Glutamatergic neuron (in vitro differentiated cells): ENCODE results near the gene SLC10A7. TPM values are rescaled to one million over a fixed set of nuclear protein-coding genes. Genes with fewer than 3 reads are reported as not detected.

ENCODE experiments used
- DNase-seq: peaks from one replicate; pipeline ENCODE4 v3.0.0; 2022
- H3K27ac Mint-ChIP-seq: one replicate; pipeline ENCODE4 v1.8.0; 2020; ENCODE audit warnings: mild to moderate bottlenecking, mixed read lengths, inconsistent platforms; ENCODE audit not compliant: unreplicated experiment
- H3K27me3 Mint-ChIP-seq: one replicate; pipeline ENCODE4 v1.8.0; 2020; ENCODE audit warnings: mild to moderate bottlenecking, moderate library complexity, mixed read lengths, inconsistent platforms; ENCODE audit not compliant: unreplicated experiment
- H3K36me3 Mint-ChIP-seq: one replicate; pipeline ENCODE4 v1.8.0; 2020; ENCODE audit warnings: mild to moderate bottlenecking, mixed read lengths, inconsistent platforms; ENCODE audit not compliant: unreplicated experiment
- H3K4me1 Mint-ChIP-seq: one replicate; pipeline ENCODE4 v1.8.0; 2020; ENCODE audit warnings: mild to moderate bottlenecking, low read depth, mixed read lengths, inconsistent platforms; ENCODE audit not compliant: unreplicated experiment
- H3K4me3 Mint-ChIP-seq: one replicate; pipeline ENCODE4 v1.8.0; 2020; ENCODE audit warnings: mild to moderate bottlenecking, mixed read lengths, inconsistent platforms; ENCODE audit not compliant: unreplicated experiment
- H3K9me3 Mint-ChIP-seq: one replicate; pipeline ENCODE4 v1.8.0; 2020; ENCODE audit warnings: mild to moderate bottlenecking, moderate library complexity, mixed read lengths, inconsistent platforms; ENCODE audit not compliant: unreplicated experiment
- total RNA-seq: library from RNA; stranded (reverse); fragmentation: NEBNext Ultra II Directional; extraction: Animal tissue kit (Norgen Biotek cat#: 25700); gene quantifications from one replicate; pipeline ENCODE4 v1.2.1, GENCODE V29; 2021; ENCODE audit not compliant: unreplicated experiment
- TF ChIP-seq, protein P1 (sequence below): fragments of 200-600 bp; sonication (generic); IDR thresholded peaks from one replicate; pipeline ENCODE4 v1.5.0; 2021; ENCODE audit not compliant: partially characterized antibody, unreplicated experiment

Gene SLC10A7
- total RNA-seq, 1 donor from 2014 or later: 13.5 TPM

DNA sequence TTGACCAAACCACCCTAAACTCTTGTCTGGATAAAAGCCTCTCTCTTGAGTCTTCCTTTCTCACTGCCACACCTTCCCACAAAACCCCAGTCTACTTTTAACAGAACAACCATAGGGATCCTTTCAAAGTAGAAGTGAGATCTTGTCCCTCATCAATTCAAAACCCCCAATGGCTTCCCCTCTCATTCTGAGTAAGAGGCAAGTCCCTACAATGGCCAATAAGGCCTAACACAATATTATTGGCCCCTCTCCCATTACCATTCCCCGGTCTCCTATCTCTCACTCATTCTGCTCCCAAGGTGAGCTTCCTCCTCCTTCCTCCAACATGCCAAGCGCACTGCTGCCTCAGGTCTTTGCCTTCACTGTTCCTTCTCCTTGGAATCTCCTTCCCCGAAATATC, 250.3 kb downstream of the SLC10A7 start:
- no peaks in the 10 kb centered on the region for H3K27me3 Mint-ChIP-seq
- no peaks in the 10 kb centered on the region for H3K36me3 Mint-ChIP-seq
- TF ChIP-seq, protein P1, sequence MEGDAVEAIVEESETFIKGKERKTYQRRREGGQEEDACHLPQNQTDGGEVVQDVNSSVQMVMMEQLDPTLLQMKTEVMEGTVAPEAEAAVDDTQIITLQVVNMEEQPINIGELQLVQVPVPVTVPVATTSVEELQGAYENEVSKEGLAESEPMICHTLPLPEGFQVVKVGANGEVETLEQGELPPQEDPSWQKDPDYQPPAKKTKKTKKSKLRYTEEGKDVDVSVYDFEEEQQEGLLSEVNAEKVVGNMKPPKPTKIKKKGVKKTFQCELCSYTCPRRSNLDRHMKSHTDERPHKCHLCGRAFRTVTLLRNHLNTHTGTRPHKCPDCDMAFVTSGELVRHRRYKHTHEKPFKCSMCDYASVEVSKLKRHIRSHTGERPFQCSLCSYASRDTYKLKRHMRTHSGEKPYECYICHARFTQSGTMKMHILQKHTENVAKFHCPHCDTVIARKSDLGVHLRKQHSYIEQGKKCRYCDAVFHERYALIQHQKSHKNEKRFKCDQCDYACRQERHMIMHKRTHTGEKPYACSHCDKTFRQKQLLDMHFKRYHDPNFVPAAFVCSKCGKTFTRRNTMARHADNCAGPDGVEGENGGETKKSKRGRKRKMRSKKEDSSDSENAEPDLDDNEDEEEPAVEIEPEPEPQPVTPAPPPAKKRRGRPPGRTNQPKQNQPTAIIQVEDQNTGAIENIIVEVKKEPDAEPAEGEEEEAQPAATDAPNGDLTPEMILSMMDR: no peak
- H3K9me3 Mint-ChIP-seq: no peaks in the 10 kb centered on the region
- H3K4me3 Mint-ChIP-seq: no peak overlapping the region
- no peak overlapping the region for H3K27ac Mint-ChIP-seq
- DNase-seq: no peak
- H3K4me1 Mint-ChIP-seq: no peaks in the 10 kb centered on the region

DNA sequence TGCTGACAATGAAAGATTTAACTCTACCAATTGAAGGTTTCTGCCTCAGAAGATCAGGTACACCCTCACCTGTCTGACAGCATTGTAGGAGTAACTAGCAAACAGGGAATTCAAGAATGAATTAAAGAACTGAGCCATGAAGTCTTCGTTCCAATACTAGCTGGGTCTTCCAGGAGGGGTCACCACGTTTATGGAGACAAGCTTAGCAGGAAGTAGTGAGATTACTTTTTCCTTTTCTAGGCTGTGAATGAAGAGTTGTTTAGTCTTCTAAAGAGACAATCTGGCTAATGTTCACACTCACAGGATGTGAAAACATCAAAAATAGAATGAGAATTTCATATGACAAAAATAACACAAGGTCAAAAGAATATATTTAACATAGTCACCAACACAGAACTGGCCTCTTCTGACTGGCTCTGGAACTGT, 252.5 kb downstream of the SLC10A7 start:
- DNase-seq: no peak

DNA sequence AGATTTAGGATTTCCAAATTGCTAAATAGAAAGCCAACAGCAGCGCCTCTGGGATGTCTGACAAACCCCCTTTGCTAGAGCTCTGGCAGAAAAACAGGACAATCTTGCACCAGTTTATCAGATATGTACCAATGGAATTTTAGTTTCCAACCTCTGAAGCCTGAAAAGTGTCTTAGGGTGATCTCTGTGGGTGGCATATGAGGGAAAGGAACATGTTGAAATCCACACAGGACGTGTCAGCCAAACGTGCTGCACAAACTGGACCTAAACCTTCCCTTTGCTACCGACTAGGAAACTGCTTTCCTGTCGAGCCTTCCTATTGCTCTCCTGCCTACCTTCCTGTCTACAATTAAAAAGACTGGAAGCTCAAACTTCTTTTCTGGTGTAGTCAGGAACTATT, 253.9 kb downstream of the SLC10A7 start:
- TF ChIP-seq, protein P1: no peak
- peaks cover 3% of the 10 kb centered on the region for H3K9me3 Mint-ChIP-seq
- no peaks in the 10 kb centered on the region for H3K36me3 Mint-ChIP-seq
- no peak for DNase-seq
- peaks cover 4% of the 10 kb centered on the region for H3K27me3 Mint-ChIP-seq
- H3K4me1 Mint-ChIP-seq: no peaks in the 10 kb centered on the region
- no peak overlapping the region for H3K4me3 Mint-ChIP-seq
- no peak overlapping the region for H3K27ac Mint-ChIP-seq

More for the DNA sequence above, 252.5 kb downstream of the SLC10A7 start:
- Mint-ChIP-seq H3K4me1 (no peaks in the 10 kb centered on the region), H3K27me3 (peaks cover 4% of the 10 kb centered on the region), H3K4me3 (no peak overlapping the region), H3K36me3 (no peaks in the 10 kb centered on the region), H3K9me3 (no peaks in the 10 kb centered on the region), H3K27ac (no peak overlapping the region)
- TF ChIP-seq, protein P1: no peak

DNA sequence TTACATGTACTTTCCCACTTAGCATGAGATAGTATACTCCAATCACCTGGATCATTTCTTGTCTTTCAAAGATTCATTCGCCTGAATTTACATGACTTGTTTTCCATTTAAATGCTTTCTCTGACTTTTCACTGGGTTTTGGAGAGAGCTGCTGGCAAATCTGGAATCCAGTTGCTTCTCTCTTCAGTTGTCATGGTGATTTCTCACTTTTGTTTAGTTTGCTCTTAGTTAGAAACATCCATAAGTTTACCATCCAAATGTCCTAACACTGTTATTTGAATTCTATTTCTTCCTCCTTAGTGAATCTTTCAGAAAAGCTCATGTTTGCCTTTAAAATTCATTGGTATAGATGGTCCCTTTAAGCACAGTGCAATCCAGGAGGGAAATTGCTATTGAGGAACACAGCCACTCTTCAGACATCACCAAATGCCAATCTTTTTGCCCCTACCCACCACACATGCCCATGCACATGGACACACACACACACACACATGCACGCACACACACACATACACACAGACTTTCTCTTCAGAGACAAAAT, 255.7 kb downstream of the SLC10A7 start:
- Mint-ChIP-seq H3K27me3 (peaks cover 4% of the 10 kb centered on the region), H3K9me3 (peaks cover 3% of the 10 kb centered on the region), H3K27ac (no peak overlapping the region), H3K36me3 (no peaks in the 10 kb centered on the region), H3K4me1 (no peaks in the 10 kb centered on the region), H3K4me3 (no peak overlapping the region)
- DNase-seq: no peak
- TF ChIP-seq, protein P1: no peak

DNA sequence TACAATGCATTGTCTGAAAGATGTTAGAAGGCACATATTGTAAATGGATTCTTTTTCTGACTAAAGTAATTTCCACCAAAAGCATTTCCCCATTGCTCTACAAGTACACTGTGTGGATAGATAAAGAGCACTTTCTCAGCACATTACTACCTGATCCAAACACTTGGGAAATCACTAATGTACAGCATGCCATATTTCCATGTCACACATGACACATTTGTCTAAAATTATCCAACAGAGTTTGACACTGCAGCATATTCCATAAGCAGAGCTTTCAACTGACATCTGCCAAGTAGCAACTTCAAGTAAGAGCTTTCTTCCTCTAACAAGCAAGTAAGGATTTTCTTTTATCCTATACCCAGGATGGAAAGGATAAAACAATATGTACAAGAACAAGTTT, 257.9 kb downstream of the SLC10A7 start:
- no peaks in the 10 kb centered on the region for H3K4me1 Mint-ChIP-seq
- TF ChIP-seq, protein P1: no peak
- H3K27me3 Mint-ChIP-seq: peaks cover 4% of the 10 kb centered on the region
- no peak for DNase-seq
- no peak overlapping the region for H3K4me3 Mint-ChIP-seq
- H3K9me3 Mint-ChIP-seq: peaks cover 3% of the 10 kb centered on the region
- H3K36me3 Mint-ChIP-seq: no peaks in the 10 kb centered on the region
- no peak overlapping the region for H3K27ac Mint-ChIP-seq
